ENCODE measurements around the gene LRRC4C. TPM values are rescaled to one million over a fixed set of nuclear protein-coding genes. Genes with fewer than 3 reads are reported as not detected.
A peak's percentile ranks its signal among the peaks of the same experiment; 100 is the strongest.
"Not testable (repeated sequence)": the region's sequence is repeated elsewhere in the genome, so short reads cannot be mapped to it uniquely, and the experiment has no call there.

Gene LRRC4C
- total RNA-seq, 1 donor from 2014 or later, result 5.5 TPM

DNA sequence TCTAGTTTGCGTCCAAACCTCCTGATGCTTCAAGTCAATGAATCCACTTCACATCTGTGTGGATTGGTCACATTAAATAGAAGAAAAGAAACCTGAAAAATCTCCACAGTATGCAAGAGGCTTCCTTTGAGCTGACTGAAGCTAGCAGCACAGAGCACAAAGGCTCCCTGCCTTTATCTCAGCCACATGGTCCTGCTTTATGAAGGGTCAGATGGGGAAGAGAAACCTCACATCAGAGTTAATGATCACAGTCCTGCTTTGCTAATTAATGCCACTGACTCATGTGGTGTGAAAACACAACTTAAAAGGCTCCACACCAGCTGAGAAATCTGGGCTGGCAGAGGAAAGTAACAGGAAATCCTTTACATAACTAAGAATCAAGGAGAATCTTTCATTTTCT is 1291.0 kb downstream of the LRRC4C start:
- Mint-ChIP-seq H3K4me1 (peaks cover 18% of the 10 kb centered on the region), H3K9me3 (peaks cover 7% of the 10 kb centered on the region), H3K27ac (ENCODE audit: unreplicated experiment) (no peak overlapping the region), H3K36me3 (ENCODE audit: low read depth) (peaks cover 5% of the 10 kb centered on the region), H3K27me3 (ENCODE audit: low read depth) (no peaks in the 10 kb centered on the region), H3K4me3 (no peak overlapping the region)
- DNase-seq (ENCODE audit: low read depth, low spot score), result no peak
- TF ChIP-seq, protein P1, sequence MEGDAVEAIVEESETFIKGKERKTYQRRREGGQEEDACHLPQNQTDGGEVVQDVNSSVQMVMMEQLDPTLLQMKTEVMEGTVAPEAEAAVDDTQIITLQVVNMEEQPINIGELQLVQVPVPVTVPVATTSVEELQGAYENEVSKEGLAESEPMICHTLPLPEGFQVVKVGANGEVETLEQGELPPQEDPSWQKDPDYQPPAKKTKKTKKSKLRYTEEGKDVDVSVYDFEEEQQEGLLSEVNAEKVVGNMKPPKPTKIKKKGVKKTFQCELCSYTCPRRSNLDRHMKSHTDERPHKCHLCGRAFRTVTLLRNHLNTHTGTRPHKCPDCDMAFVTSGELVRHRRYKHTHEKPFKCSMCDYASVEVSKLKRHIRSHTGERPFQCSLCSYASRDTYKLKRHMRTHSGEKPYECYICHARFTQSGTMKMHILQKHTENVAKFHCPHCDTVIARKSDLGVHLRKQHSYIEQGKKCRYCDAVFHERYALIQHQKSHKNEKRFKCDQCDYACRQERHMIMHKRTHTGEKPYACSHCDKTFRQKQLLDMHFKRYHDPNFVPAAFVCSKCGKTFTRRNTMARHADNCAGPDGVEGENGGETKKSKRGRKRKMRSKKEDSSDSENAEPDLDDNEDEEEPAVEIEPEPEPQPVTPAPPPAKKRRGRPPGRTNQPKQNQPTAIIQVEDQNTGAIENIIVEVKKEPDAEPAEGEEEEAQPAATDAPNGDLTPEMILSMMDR (conservative IDR thresholded peaks at IDR 0.05), result no peak

DNA sequence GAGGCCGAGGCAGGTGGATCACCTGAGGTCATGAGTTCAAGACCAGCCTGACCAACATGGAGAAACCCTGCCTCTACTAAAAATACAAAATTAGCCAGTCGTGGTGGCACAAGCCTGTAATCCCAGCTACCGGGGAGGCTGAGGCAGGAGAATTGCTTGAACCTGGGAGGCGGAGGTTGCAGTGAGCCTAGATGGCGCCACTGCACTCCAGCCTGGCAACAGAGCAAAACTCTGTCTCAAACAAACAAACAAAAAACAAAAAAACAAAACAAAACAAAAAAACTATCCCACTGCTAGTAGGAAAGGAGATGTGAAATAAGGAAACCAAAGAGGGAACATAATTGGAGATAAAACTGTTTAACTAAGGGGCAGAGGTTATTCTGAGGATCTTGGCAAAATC is 1291.6 kb downstream of the LRRC4C start:
- not testable (repeated sequence) for H3K4me3 Mint-ChIP-seq; H3K36me3 Mint-ChIP-seq (ENCODE audit: low read depth); H3K9me3 Mint-ChIP-seq; DNase-seq (ENCODE audit: low read depth, low spot score); H3K27me3 Mint-ChIP-seq (ENCODE audit: low read depth)
- Mint-ChIP-seq H3K4me1 (peaks cover 18% of the 10 kb centered on the region), H3K27ac (ENCODE audit: unreplicated experiment) (peak overlapping the region; percentile 87)

DNA sequence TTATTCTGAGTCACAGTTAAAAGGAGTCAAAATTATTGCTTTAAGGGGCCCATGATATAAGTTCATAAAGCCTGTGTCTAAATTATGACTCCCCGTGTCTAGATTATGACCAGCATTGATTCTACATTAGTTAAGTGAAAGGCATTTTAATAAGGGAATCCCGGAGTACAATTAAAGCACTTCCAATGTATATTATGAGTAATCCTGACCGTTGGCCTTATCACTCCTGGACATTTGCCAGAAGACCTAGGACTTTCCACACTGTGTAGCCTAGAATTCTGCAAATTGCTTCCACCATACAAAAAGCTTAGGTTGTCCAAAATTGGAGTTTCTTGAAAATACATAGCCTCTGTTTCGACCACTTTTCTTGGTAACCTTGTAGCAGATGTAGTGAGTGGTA is 1292.6 kb downstream of the LRRC4C start:
- H3K27ac Mint-ChIP-seq (ENCODE audit: unreplicated experiment), result no peak overlapping the region
- TF ChIP-seq, protein P1 (conservative IDR thresholded peaks at IDR 0.05), result no peak
- peaks cover 5% of the 10 kb centered on the region for H3K36me3 Mint-ChIP-seq (ENCODE audit: low read depth)
- H3K4me1 Mint-ChIP-seq, result peaks cover 25% of the 10 kb centered on the region
- no peak overlapping the region for H3K4me3 Mint-ChIP-seq
- no peak for DNase-seq (ENCODE audit: low read depth, low spot score)
- no peaks in the 10 kb centered on the region for H3K27me3 Mint-ChIP-seq (ENCODE audit: low read depth)
- H3K9me3 Mint-ChIP-seq, result peaks cover 7% of the 10 kb centered on the region

DNA sequence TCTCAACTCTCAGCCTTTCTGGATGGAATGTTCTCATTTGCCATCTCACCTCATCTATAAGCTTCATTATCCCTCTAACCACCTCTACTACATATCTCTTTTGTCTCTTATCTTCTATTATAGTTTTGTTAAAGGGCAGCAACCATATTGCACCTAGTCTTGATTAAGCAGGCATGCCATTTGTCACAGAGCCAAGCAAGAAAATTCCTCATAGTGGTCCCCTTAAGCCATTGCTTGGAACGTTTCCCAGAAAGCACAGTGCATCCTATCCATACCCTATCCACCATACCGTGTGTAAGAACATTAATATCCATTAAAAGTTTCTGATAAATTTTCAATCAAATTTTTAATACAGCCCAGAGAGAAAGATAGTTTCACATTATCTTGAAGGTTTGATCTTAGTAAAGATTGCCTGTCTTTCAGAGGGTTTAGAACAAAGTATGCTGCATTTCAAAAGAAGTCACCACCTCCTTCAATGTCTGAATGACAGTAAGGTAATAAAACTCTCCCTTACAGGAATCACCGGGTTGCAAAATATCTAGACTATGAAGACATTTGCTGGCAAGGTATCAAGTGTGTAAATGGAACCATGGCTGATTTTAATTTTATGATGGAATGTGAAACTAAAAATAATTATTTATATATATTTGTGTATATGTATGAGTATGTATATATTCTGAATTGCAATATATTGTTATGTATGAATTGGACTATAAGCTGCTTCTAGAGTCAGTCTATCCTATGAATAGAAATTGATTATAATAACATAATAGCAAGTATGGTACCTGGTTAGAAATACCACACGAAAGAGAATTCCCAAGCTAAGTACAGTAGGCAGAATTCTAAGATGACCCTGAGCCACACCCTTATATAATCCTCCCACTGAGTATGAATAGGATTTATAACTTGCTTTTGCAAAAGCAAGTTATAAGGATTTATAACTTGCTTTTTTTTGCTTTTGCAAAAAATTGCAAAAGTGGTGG is 1296.3 kb downstream of the LRRC4C start:
- no peak for DNase-seq (ENCODE audit: low read depth, low spot score)
- H3K27ac Mint-ChIP-seq (ENCODE audit: unreplicated experiment), result no peak overlapping the region
- peaks cover 5% of the 10 kb centered on the region for H3K36me3 Mint-ChIP-seq (ENCODE audit: low read depth)
- H3K9me3 Mint-ChIP-seq, result peaks cover 7% of the 10 kb centered on the region
- no peaks in the 10 kb centered on the region for H3K27me3 Mint-ChIP-seq (ENCODE audit: low read depth)
- peaks cover 15% of the 10 kb centered on the region for H3K4me1 Mint-ChIP-seq
- TF ChIP-seq, protein P1 (conservative IDR thresholded peaks at IDR 0.05), result no peak
- H3K4me3 Mint-ChIP-seq, result no peak overlapping the region

DNA sequence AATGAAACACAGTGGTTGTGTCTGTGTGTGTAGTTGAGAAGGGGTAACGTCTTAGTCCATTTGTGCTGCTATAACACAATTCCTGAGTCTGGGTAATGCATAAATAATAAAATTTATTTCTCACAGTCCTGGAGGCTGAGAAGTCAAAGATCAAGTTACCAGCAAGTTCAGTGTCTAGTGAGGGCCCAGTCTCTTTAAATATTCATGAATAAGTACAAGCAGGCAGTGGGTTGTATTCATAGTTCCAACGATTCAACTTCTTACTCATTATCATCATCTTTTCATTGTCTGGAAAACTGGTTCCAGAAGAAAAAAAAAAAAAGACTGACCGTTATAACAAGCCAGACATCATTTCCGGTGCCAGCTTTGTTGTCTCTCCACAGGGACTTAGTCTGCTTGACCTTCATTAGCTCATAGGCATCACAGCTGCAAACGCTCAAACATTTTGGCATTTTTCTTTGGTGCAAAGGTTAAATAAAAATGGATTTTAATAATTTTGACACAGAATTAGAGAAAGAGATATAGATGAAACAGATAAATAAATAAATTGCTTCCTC is 1297.5 kb downstream of the LRRC4C start:
- Mint-ChIP-seq H3K4me3 (no peak overlapping the region), H3K27ac (ENCODE audit: unreplicated experiment) (no peak overlapping the region), H3K36me3 (ENCODE audit: low read depth) (peaks cover 7% of the 10 kb centered on the region), H3K4me1 (peaks cover 11% of the 10 kb centered on the region), H3K9me3 (peaks cover 15% of the 10 kb centered on the region), H3K27me3 (ENCODE audit: low read depth) (no peaks in the 10 kb centered on the region)
- no peak for DNase-seq (ENCODE audit: low read depth, low spot score)
- TF ChIP-seq, protein P1 (conservative IDR thresholded peaks at IDR 0.05), result no peak

DNA sequence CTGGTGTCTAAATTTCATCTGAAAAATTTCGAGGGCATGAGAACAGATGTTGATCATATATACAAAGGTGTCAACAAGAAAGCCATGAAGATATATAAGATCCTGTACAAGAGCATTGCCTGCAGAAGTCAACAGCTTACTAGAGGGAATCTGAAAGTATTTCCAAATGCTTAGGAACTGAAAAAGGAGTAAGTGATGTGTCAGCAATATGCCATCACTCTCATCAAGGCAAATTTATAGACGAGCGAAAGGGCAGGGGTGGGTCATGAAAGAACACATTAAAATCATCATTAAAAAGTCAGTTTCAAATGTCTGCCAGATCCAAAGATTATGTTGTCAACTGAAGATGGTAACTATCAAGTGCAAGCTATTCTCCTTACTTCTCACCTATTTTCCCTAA is 1299.0 kb downstream of the LRRC4C start:
- Mint-ChIP-seq H3K4me1 (peaks cover 11% of the 10 kb centered on the region), H3K27ac (ENCODE audit: unreplicated experiment) (no peak overlapping the region), H3K36me3 (ENCODE audit: low read depth) (peaks cover 19% of the 10 kb centered on the region), H3K4me3 (no peak overlapping the region), H3K9me3 (peaks cover 20% of the 10 kb centered on the region), H3K27me3 (ENCODE audit: low read depth) (no peaks in the 10 kb centered on the region)
- TF ChIP-seq, protein P1 (conservative IDR thresholded peaks at IDR 0.05), result no peak
- DNase-seq (ENCODE audit: low read depth, low spot score), result no peak

Measured in neural crest cell (in vitro differentiated cells).